ENCODE results near the gene VPS13D.

DNA sequence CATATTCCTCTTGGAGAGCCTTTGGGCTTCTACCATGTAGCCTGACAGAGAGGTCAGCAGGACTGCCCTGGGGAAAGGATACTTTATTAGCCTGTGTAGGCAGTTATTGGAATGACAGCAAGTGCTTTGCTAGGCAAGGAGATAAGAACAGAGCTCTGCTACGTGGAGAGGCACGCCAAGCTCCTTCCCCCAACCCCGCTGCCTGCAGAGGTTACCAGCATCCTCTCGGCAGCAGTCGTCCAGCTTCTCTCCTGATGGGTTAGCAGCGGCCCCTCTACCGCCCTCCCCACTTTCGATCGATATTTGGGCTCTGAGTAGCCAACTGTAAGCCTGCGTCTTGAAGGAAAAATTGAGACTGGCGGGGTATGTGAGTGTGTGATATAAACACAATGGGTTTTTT lies 265.9 kb downstream of the VPS13D start:
- no peak for TF ChIP-seq EZH2 (IDR thresholded peaks at IDR 0.05; ENCODE audit: borderline replicate concordance, low read length)
- TF ChIP-seq, protein P1, sequence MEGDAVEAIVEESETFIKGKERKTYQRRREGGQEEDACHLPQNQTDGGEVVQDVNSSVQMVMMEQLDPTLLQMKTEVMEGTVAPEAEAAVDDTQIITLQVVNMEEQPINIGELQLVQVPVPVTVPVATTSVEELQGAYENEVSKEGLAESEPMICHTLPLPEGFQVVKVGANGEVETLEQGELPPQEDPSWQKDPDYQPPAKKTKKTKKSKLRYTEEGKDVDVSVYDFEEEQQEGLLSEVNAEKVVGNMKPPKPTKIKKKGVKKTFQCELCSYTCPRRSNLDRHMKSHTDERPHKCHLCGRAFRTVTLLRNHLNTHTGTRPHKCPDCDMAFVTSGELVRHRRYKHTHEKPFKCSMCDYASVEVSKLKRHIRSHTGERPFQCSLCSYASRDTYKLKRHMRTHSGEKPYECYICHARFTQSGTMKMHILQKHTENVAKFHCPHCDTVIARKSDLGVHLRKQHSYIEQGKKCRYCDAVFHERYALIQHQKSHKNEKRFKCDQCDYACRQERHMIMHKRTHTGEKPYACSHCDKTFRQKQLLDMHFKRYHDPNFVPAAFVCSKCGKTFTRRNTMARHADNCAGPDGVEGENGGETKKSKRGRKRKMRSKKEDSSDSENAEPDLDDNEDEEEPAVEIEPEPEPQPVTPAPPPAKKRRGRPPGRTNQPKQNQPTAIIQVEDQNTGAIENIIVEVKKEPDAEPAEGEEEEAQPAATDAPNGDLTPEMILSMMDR (conservative IDR thresholded peaks at IDR 0.05 in 1 of 2, IDR thresholded peaks at IDR 0.05 in 1 of 2; ENCODE audit: extremely low read depth in 1 of 2, insufficient read depth in 1 of 2, low read depth in 1 of 2, low read length in 2 of 2): no peak

All from mammary epithelial cell (primary cell).